ENCODE measurements around the gene SLC1A3.

SLC1A3 gene

DNA sequence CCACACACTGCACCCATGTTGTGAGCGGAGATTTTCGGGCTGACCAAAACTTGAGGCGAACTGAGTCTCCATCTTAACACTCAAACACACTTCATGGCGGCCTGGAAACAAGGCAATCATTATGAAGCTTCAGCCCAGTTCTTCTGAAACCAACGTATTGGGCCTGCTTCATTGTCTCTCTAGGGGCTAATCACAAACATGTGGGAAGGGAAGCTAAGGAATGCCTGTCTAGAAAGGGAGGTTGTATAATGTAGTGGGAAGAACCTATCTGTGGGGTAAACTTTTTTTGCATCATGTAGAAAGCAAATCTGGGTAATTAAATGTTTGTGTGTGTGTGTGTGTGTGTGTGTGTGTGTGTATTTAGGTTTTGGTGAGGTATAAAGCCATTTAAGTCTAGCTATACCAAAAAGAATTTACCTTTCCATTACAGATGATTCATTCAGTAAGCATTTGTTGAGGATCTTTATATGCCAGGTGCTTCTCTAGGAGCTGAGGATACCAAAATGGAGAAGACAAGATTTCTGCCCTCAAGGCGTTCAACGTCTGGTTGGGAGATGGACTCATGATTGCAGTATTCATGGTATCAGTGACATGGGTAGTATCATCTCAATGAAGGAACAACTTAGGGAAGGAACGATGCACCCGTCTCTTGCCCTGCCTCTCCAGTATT is 29.4 kb downstream of the SLC1A3 start:
- H3K27ac ChIP-seq, result no peak overlapping the region
- TF ChIP-seq, protein P1, sequence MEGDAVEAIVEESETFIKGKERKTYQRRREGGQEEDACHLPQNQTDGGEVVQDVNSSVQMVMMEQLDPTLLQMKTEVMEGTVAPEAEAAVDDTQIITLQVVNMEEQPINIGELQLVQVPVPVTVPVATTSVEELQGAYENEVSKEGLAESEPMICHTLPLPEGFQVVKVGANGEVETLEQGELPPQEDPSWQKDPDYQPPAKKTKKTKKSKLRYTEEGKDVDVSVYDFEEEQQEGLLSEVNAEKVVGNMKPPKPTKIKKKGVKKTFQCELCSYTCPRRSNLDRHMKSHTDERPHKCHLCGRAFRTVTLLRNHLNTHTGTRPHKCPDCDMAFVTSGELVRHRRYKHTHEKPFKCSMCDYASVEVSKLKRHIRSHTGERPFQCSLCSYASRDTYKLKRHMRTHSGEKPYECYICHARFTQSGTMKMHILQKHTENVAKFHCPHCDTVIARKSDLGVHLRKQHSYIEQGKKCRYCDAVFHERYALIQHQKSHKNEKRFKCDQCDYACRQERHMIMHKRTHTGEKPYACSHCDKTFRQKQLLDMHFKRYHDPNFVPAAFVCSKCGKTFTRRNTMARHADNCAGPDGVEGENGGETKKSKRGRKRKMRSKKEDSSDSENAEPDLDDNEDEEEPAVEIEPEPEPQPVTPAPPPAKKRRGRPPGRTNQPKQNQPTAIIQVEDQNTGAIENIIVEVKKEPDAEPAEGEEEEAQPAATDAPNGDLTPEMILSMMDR (conservative IDR thresholded peaks at IDR 0.05; ENCODE audit: low read depth, low read length), result no peak
- H3K36me3 ChIP-seq (ENCODE audit: insufficient read depth), result no peaks in the 10 kb centered on the region
- no peaks in the 10 kb centered on the region for H4K20me1 ChIP-seq (ENCODE audit: insufficient read depth)
- no peak overlapping the region for H2AFZ ChIP-seq (ENCODE audit: low read depth)
- H3K9ac ChIP-seq, result no peak overlapping the region
- no peaks in the 10 kb centered on the region for H3K27me3 ChIP-seq (ENCODE audit: insufficient read depth, low read depth)
- no peaks in the 10 kb centered on the region for H3K4me1 ChIP-seq (ENCODE audit: low read depth, poor library complexity, severe bottlenecking)
- no peak overlapping the region for H3K4me2 ChIP-seq
- no peaks in the 10 kb centered on the region for H3K79me2 ChIP-seq (ENCODE audit: insufficient read depth, low read depth)
- H3K4me3 ChIP-seq (IDR thresholded peaks at IDR 0.05; ENCODE audit: insufficient read depth, low read depth, low read length), result no peak overlapping the region

DNA sequence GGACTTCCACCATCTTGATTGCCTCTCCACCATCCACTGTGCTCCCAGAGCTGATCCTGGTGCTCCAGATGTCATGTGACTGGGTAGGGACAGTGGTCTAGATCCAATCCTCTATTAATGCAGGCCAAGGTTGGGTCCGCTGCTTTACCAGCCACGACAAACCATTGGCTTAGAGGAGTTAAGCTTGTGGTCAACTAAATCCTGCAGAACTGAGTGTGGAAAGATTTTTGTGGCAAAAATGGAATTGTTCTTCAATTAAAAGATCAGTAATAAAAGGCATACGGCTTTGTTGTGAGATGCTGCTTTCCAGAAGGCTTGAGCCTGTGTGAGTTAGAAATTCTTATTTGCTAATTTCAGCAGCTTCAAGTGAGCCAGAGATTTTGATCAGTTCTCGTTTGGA is 30.7 kb downstream of the SLC1A3 start:
- Histone ChIP-seq H3K4me3 (IDR thresholded peaks at IDR 0.05; ENCODE audit: insufficient read depth, low read depth, low read length) (no peak overlapping the region), H3K4me2 (no peak overlapping the region), H3K27ac (no peak overlapping the region), H3K4me1 (ENCODE audit: low read depth, poor library complexity, severe bottlenecking) (no peaks in the 10 kb centered on the region), H2AFZ (ENCODE audit: low read depth) (no peak overlapping the region), H3K9ac (no peak overlapping the region), H3K36me3 (ENCODE audit: insufficient read depth) (no peaks in the 10 kb centered on the region), H3K79me2 (ENCODE audit: insufficient read depth, low read depth) (no peaks in the 10 kb centered on the region), H3K27me3 (ENCODE audit: insufficient read depth, low read depth) (no peaks in the 10 kb centered on the region), H4K20me1 (ENCODE audit: insufficient read depth) (no peaks in the 10 kb centered on the region)
- TF ChIP-seq, protein P1 (conservative IDR thresholded peaks at IDR 0.05; ENCODE audit: low read depth, low read length), result no peak

DNA sequence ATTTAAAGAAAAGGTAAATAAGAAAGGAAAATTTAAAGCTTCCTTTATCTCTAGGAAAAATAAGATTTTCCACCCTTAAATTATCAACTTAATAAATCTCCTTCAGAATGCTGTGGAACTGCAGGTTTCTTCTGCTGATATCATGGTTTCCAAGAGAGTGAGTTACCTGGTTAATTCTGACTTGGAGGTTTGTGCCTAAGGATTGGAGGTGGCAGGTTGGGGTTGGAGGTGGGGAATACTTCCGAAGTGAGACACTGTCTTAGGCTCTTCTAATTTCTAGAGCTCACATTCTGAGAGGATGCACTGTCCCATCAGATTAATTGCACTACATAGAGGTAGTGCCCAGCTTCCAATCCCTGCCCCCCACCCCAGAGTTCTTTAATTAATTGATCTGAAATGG is 31.1 kb downstream of the SLC1A3 start:
- H3K79me2 ChIP-seq (ENCODE audit: insufficient read depth, low read depth), result no peaks in the 10 kb centered on the region
- H3K4me2 ChIP-seq, result no peak overlapping the region
- H3K27me3 ChIP-seq (ENCODE audit: insufficient read depth, low read depth), result no peaks in the 10 kb centered on the region
- H3K36me3 ChIP-seq (ENCODE audit: insufficient read depth), result no peaks in the 10 kb centered on the region
- H4K20me1 ChIP-seq (ENCODE audit: insufficient read depth), result no peaks in the 10 kb centered on the region
- H3K27ac ChIP-seq, result no peak overlapping the region
- H3K9ac ChIP-seq, result no peak overlapping the region
- no peaks in the 10 kb centered on the region for H3K4me1 ChIP-seq (ENCODE audit: low read depth, poor library complexity, severe bottlenecking)
- H2AFZ ChIP-seq (ENCODE audit: low read depth), result no peak overlapping the region
- no peak overlapping the region for H3K4me3 ChIP-seq (IDR thresholded peaks at IDR 0.05; ENCODE audit: insufficient read depth, low read depth, low read length)
- TF ChIP-seq, protein P1 (conservative IDR thresholded peaks at IDR 0.05; ENCODE audit: low read depth, low read length), result no peak

DNA sequence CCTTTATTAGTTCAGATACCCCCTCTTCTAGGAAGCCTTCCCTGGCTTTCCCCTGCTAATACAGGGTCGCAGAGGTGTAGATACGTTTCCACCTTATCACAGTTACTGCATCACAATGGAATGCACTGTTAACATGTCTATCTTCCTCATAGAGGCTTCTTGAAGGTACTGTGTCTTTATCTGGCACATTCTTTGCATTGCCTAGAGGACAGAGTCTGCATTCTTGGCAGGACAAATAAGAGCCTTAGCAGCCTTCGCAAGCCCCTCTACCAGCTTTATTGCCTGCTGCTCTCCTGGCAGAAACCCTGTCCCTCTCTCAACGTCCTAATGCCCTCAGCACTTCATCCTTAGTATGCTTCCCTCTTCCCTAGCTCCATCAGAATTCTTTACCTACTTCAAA is 31.6 kb downstream of the SLC1A3 start:
- H3K9ac ChIP-seq, result no peak overlapping the region
- TF ChIP-seq, protein P1 (conservative IDR thresholded peaks at IDR 0.05; ENCODE audit: low read depth, low read length), result no peak
- H4K20me1 ChIP-seq (ENCODE audit: insufficient read depth), result no peaks in the 10 kb centered on the region
- H3K27ac ChIP-seq, result no peak overlapping the region
- no peak overlapping the region for H2AFZ ChIP-seq (ENCODE audit: low read depth)
- H3K4me1 ChIP-seq (ENCODE audit: low read depth, poor library complexity, severe bottlenecking), result no peaks in the 10 kb centered on the region
- no peaks in the 10 kb centered on the region for H3K27me3 ChIP-seq (ENCODE audit: insufficient read depth, low read depth)
- H3K4me2 ChIP-seq, result no peak overlapping the region
- no peaks in the 10 kb centered on the region for H3K79me2 ChIP-seq (ENCODE audit: insufficient read depth, low read depth)
- H3K4me3 ChIP-seq (IDR thresholded peaks at IDR 0.05; ENCODE audit: insufficient read depth, low read depth, low read length), result no peak overlapping the region
- H3K36me3 ChIP-seq (ENCODE audit: insufficient read depth), result no peaks in the 10 kb centered on the region
